ENCODE results near the gene ZNF407. TPM values are rescaled to one million over a fixed set of nuclear protein-coding genes. Genes with fewer than 3 reads are reported as not detected.

Gene ZNF407
- total and polyA plus RNA-seq, 3 donors from 2014 or later: 10.9 to 35.9 (median 30.8) TPM

- Histone ChIP-seq H3K9me3 (no peaks in the 10 kb centered on the region), H3K36me3 (ENCODE audit: low read depth, missing control alignments) (no peaks in the 10 kb centered on the region), H3K4me1 (no peaks in the 10 kb centered on the region), H3K4me3 (no peak overlapping the region), H3K27me3 (no peaks in the 10 kb centered on the region), H3K27ac (no peak overlapping the region)
- 87 to 93% methylated on average over 8 to 10 of the region's 10 CpGs for WGBS, 2 donors
- no peak for DNase-seq
- no peak for TF ChIP-seq CTCF (IDR thresholded peaks at IDR 0.05)
- TF ChIP-seq POLR2A (IDR thresholded peaks at IDR 0.05): no peak
- intact Hi-C loops (cut with DNase I; ENCODE audit: low total_unique reads): no loop called here
These were observed 512.1 kb downstream of the ZNF407 start for GRCh38 chr18:75109819-75110218.

GRCh38 chr18:75110311-75110710 lies 512.6 kb downstream of the ZNF407 start:
- Histone ChIP-seq H3K4me3 (no peak overlapping the region), H3K36me3 (ENCODE audit: low read depth, missing control alignments) (no peaks in the 10 kb centered on the region), H3K4me1 (no peaks in the 10 kb centered on the region), H3K27me3 (no peaks in the 10 kb centered on the region), H3K27ac (no peak overlapping the region), H3K9me3 (no peaks in the 10 kb centered on the region)
- TF ChIP-seq POLR2A (IDR thresholded peaks at IDR 0.05) (no peak), CTCF (IDR thresholded peaks at IDR 0.05) (no peak)
- intact Hi-C loops (cut with DNase I; ENCODE audit: low total_unique reads): no loop called here
- 94 to 95% methylated on average over 9 of the region's 9 CpGs for WGBS, 2 donors
- DNase-seq: peak; percentile 3

GRCh38 chr18:75110846-75111415 lies 513.3 kb downstream of the ZNF407 start:
- Histone ChIP-seq H3K27me3 (no peaks in the 10 kb centered on the region), H3K4me3 (no peak overlapping the region), H3K9me3 (no peaks in the 10 kb centered on the region), H3K36me3 (ENCODE audit: low read depth, missing control alignments) (no peaks in the 10 kb centered on the region), H3K4me1 (no peaks in the 10 kb centered on the region), H3K27ac (no peak overlapping the region)
- 86 to 96% methylated on average over 5 to 12 of the region's 12 CpGs for WGBS, 2 donors
- TF ChIP-seq POLR2A (IDR thresholded peaks at IDR 0.05) (no peak), CTCF (IDR thresholded peaks at IDR 0.05) (no peak)
- DNase-seq: peak; percentile 2
- intact Hi-C loops (cut with DNase I; ENCODE audit: low total_unique reads): no loop called here

- TF ChIP-seq POLR2A (IDR thresholded peaks at IDR 0.05) (no peak), CTCF (IDR thresholded peaks at IDR 0.05) (no peak)
- intact Hi-C loops (cut with DNase I; ENCODE audit: low total_unique reads): no loop called here
- H3K27ac ChIP-seq: no peak overlapping the region
These were observed 514.1 kb downstream of the ZNF407 start for GRCh38 chr18:75111760-75112159.

More at GRCh38 chr18:75111760-75112159, 514.1 kb downstream of the ZNF407 start:
- no peak overlapping the region for H3K4me3 ChIP-seq
- peak; percentile 10 for DNase-seq
- no peaks in the 10 kb centered on the region for H3K9me3 ChIP-seq
- H3K4me1 ChIP-seq: no peaks in the 10 kb centered on the region
- 84 to 87% methylated on average over 8 of the region's 8 CpGs for WGBS, 2 donors
- H3K36me3 ChIP-seq (ENCODE audit: low read depth, missing control alignments): no peaks in the 10 kb centered on the region
- H3K27me3 ChIP-seq: no peaks in the 10 kb centered on the region

Measured in testis (tissue), 3 donors.